ENCODE data around the gene CCL21.

DNA sequence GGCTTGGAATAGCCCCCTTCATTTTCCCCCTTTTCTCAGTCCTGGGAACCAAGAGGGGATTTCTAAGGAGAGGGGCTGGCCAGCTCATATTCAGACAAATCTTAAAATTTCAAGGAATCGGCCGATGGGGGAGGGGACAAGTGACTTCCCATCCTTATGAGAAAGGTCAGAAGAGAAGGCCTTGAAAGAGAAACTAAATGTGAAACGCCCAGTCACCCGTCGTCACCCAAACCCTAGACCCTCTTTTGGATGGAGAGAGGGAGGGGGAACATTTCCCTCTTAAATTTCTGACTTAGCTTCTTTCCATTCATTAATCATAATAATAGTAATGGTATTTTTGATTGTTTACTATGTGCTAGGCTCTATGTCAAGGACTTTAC, 18.0 kb downstream of the CCL21 start:
- TF ChIP-seq, protein P1, sequence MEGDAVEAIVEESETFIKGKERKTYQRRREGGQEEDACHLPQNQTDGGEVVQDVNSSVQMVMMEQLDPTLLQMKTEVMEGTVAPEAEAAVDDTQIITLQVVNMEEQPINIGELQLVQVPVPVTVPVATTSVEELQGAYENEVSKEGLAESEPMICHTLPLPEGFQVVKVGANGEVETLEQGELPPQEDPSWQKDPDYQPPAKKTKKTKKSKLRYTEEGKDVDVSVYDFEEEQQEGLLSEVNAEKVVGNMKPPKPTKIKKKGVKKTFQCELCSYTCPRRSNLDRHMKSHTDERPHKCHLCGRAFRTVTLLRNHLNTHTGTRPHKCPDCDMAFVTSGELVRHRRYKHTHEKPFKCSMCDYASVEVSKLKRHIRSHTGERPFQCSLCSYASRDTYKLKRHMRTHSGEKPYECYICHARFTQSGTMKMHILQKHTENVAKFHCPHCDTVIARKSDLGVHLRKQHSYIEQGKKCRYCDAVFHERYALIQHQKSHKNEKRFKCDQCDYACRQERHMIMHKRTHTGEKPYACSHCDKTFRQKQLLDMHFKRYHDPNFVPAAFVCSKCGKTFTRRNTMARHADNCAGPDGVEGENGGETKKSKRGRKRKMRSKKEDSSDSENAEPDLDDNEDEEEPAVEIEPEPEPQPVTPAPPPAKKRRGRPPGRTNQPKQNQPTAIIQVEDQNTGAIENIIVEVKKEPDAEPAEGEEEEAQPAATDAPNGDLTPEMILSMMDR (conservative IDR thresholded peaks at IDR 0.05) = no peak
- no peak for TF ChIP-seq ZFX (IDR thresholded peaks at IDR 0.05)
